Body of pancreas (tissue), 4 donors: ENCODE measurements around the gene ANKRD36.
"Not testable (repeated sequence)": the region's sequence is repeated elsewhere in the genome, so short reads cannot be mapped to it uniquely, and the experiment has no call there.

ENCODE experiments used
- POLR2A ChIP-seq, 3 donors: fragments of 450-650 bp; IDR thresholded peaks; one replicate each; pipeline ENCODE4 v1.6.1; 2016; ENCODE audit warnings: antibody characterized with exemption in 3 of 3, mild to moderate bottlenecking in 2 of 3
- TF ChIP-seq, protein P1 (sequence below), 7 experiments: fragments of 450-650 bp in 4 of 7; fragments of 200-600 bp in 3 of 7; sonication (generic) in 3 of 7; IDR thresholded peaks; one replicate each; pipeline ENCODE4 v1.5.1; 2016 to 2019; ENCODE audit warnings: antibody characterized with exemption in 7 of 7

DNA sequence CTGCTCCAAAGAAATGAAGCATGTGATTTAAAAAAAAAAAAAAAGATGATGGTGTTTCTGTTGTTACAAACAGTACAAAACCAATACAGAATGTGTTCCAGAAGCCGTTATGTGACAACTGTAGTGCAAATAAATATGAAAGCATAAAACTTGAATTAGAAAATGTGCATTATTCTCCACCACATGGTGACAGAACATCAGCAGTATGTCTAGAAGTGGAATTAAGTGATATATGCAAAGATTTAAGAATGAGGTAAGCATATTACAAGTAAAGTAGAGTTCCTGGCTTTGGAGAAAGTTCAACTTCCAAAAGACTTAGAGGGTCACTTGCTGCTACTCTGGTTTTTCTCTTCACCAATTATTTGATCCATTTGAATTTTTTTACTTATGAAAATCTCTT, 120.0 kb downstream of the ANKRD36 start:
- TF ChIP-seq, protein P1, sequence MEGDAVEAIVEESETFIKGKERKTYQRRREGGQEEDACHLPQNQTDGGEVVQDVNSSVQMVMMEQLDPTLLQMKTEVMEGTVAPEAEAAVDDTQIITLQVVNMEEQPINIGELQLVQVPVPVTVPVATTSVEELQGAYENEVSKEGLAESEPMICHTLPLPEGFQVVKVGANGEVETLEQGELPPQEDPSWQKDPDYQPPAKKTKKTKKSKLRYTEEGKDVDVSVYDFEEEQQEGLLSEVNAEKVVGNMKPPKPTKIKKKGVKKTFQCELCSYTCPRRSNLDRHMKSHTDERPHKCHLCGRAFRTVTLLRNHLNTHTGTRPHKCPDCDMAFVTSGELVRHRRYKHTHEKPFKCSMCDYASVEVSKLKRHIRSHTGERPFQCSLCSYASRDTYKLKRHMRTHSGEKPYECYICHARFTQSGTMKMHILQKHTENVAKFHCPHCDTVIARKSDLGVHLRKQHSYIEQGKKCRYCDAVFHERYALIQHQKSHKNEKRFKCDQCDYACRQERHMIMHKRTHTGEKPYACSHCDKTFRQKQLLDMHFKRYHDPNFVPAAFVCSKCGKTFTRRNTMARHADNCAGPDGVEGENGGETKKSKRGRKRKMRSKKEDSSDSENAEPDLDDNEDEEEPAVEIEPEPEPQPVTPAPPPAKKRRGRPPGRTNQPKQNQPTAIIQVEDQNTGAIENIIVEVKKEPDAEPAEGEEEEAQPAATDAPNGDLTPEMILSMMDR (IDR thresholded peaks at IDR 0.05), result not testable (repeated sequence)
- not testable (repeated sequence) for TF ChIP-seq POLR2A (IDR thresholded peaks at IDR 0.05)
